HG02678 (cell line): ENCODE results near the gene KLHL13.

Source experiments
- ATAC-seq: cut with Tn5 transposase; IDR thresholded peaks from one replicate; pipeline ENCODE4 v1.9.1; 2021; ENCODE audit warnings: mild to moderate bottlenecking, moderate library complexity; ENCODE audit not compliant: unreplicated experiment

KLHL13 gene

DNA sequence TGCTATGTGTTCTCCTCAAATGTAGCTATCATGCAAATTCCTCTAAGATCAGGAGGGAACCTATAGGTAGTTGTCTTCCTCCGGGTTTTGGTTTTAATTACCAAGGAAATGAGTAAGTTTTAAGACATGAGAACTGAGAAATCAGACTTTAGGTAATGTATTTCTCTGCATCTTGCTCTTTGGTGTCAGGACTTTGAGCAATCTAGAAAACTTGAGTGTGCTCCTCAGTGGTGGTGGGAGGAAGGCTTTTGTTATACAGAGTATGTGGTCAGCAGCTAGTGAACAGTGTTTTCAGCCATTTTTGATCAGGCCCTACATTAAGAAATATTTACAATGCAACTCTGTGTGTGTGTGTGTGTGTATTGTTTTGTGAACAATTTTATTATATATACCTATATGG is 224.1 kb downstream of the KLHL13 start:
- ATAC-seq, result no peak

- ATAC-seq, result no peak
These were observed 244.8 kb downstream of the KLHL13 start for GRCh38 chrX:117871796-117872195.

- no peak for ATAC-seq
These were observed 256.1 kb downstream of the KLHL13 start for GRCh38 chrX:117860517-117860916.

DNA sequence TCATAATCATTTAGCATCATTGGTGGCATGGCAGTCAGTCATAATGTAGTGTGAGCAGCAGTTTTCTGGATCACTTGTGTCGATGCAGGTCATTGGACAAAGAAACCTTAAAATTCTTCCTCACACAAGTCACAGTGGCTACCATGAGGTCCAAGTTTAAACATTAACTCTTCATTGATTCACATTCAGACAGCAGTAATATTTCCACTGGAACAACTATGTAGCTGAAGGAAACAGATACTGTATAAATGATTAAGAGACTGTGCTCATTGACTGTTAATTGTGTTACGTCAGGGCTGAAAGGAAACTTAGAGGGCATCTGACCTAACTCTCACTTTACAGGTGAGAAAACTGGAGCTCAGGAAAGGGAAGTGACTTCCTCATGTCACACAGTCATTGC is 261.8 kb downstream of the KLHL13 start:
- no peak for ATAC-seq

GRCh38 chrX:117851025-117851424 is 265.6 kb downstream of the KLHL13 start:
- no peak for ATAC-seq
